H1 (cell line): Measurements from ENCODE around the gene HOXD12.

Source experiments
- CHD2 ChIP-seq: IDR thresholded peaks from 2 replicates; pipeline ENCODE4 v1.6.1; 2012; ENCODE audit warnings: low read length, improper control_type of control experiment
- CTCF ChIP-seq, 3 experiments: IDR thresholded peaks; 1 replicate in 2 of 3; 2 replicates in 1 of 3; pipeline versions ENCODE4 v1.5.1 to v1.6.1; 2011; ENCODE audit warnings: low read length in 3 of 3, mild to moderate bottlenecking in 3 of 3, inconsistent platforms in 2 of 3, low read depth in 1 of 3, moderate library complexity in 1 of 3; ENCODE audit not compliant: insufficient read depth in 1 of 3; ENCODE audit errors: control extremely low read depth in 1 of 3
- MAX ChIP-seq: IDR thresholded peaks from 2 replicates; pipeline ENCODE4 v1.6.1; 2012; ENCODE audit warnings: inconsistent platforms
- SRF ChIP-seq: IDR thresholded peaks from 2 replicates; pipeline ENCODE4 v1.6.1; 2011; ENCODE audit warnings: mild to moderate bottlenecking, low read depth, low read length, moderate library complexity

GRCh38 chr2:176133389-176133788 is 33.8 kb downstream of the HOXD12 start:
- TF ChIP-seq MAX (no peak), CHD2 (no peak), CTCF (IDR thresholded peaks at IDR 0.05; ENCODE audit: control extremely low read depth in 1 of 3, insufficient read depth in 1 of 3, low read depth in 1 of 3, low read length in 3 of 3) (no peak), SRF (no peak)
